Neural progenitor cell (in vitro differentiated cells): ENCODE data around the gene RDX.

Experiments used
- CTCF ChIP-seq: fragments of 200-600 bp; sonication (generic); IDR thresholded peaks from 2 replicates; pipeline ENCODE4 v1.5.1; 2017; ENCODE audit warnings: antibody characterized with exemption, mild to moderate bottlenecking
- EZH2 ChIP-seq: fragments of 200-600 bp; sonication (generic); IDR thresholded peaks from 2 replicates; pipeline ENCODE4 v1.6.1; 2017; ENCODE audit warnings: antibody characterized with exemption, mild to moderate bottlenecking, moderate library complexity

GRCh38 chr11:110198031-110198729, 98.2 kb downstream of the RDX start:
- TF ChIP-seq CTCF (no peak), EZH2 (no peak)
